HepG2 (cell line): ENCODE data around the gene PPIL6. TPM values are rescaled to one million over a fixed set of nuclear protein-coding genes. Genes with fewer than 3 reads are reported as not detected.

Experiments
- ATAC-seq: fragments of 200-7000 bp; cut with Tn5 transposase; 3 replicates; pipeline ENCODE4 v1.9.1; 2020; ENCODE audit warnings: mild to moderate bottlenecking, moderate library complexity
- BruUV-seq: library from RNA; stranded (reverse); fragments of 400-500 nt; replicated peaks from 2 replicates; lab custom pipeline; 2021; lab: Mats Ljungman, UMichigan
- CTCF ChIA-PET: fragments of 300-600 bp; formaldehyde crosslinking; extraction: SDS; loops from one replicate; lab custom pipeline; 2021; ENCODE audit warnings: low total read pairs, inconsistent platforms, low intra/inter-chr PET ratio; lab: Yijun Ruan, JAX
- POLR2A ChIA-PET: fragments of 350-600 bp; sonication (Branson Sonifier 250); formaldehyde crosslinking; loops from one replicate; lab custom pipeline; 2020; ENCODE audit warnings: antibody characterized with exemption, inconsistent platforms; lab: Yijun Ruan, JAX
- DNase-seq: peaks from one replicate; pipeline ENCODE4 v3.0.0-alpha.2; 2015; ENCODE audit warnings: low spot score
- FAIRE-seq: peaks from 3 replicates; lab custom pipeline; 2011; peaks lifted over from hg19 to GRCh38; lab: Jason Lieb, UNC
- H2AFZ ChIP-seq: one replicate; pipeline ENCODE4 v1.6.1; 2011; ENCODE audit warnings: low read length, inconsistent platforms
- H3K27ac ChIP-seq: fragments of 300-600 bp; 3 replicates; pipeline ENCODE4 v1.8.0; 2011; ENCODE audit warnings: mixed run types, mild to moderate bottlenecking, mixed read lengths, low read length, inconsistent platforms; ENCODE audit not compliant: insufficient read depth; ENCODE audit errors: extremely low read length
- H3K27me3 ChIP-seq, 2 experiments: fragments of 200-600 bp in 1 of 2; 2 replicates in 1 of 2; 3 replicates in 1 of 2; pipeline versions ENCODE4 v1.6.0 to v1.8.0; 2011; ENCODE audit warnings: low read length in 2 of 2, mild to moderate bottlenecking in 2 of 2, moderate library complexity in 2 of 2, inconsistent platforms in 1 of 2; ENCODE audit not compliant: insufficient read depth in 2 of 2, control insufficient read depth in 1 of 2
- H3K36me3 ChIP-seq, 2 experiments: fragments of 200-600 bp in 1 of 2; replicated peaks in 1 of 2; 2 replicates in 1 of 2; 3 replicates in 1 of 2; pipeline versions ENCODE4 v1.5.1 to v1.8.0; 2011; ENCODE audit warnings: low read length in 2 of 2, inconsistent platforms in 1 of 2; ENCODE audit not compliant: insufficient read depth in 2 of 2, control insufficient read depth in 1 of 2
- H3K4me1 ChIP-seq: 2 replicates; pipeline ENCODE4 v1.5.1; 2012; ENCODE audit warnings: low read length, inconsistent platforms; ENCODE audit not compliant: insufficient read depth
- H3K4me2 ChIP-seq: 2 replicates; pipeline ENCODE4 v1.6.0; 2011; ENCODE audit warnings: low read depth, low read length, inconsistent platforms
- H3K4me3 ChIP-seq, 3 experiments: fragments of 200-600 bp in 1 of 3; sonication (generic), shearing (Covaris generic) in 1 of 3; replicated peaks in 1 of 3; 2 replicates each; pipeline ENCODE4 v1.5.1; 2011 to 2016; ENCODE audit warnings: low read length in 3 of 3, inconsistent platforms in 2 of 3, low read depth in 2 of 3, mild to moderate bottlenecking in 2 of 3, control low read depth in 1 of 3, mixed read lengths in 1 of 3; ENCODE audit not compliant: insufficient read depth in 1 of 3
- H3K79me2 ChIP-seq: one replicate; pipeline ENCODE4 v1.6.1; 2011; ENCODE audit warnings: low read length, inconsistent platforms; ENCODE audit not compliant: insufficient read depth
- H3K9ac ChIP-seq: 2 replicates; pipeline ENCODE4 v1.6.0; 2011; ENCODE audit warnings: mild to moderate bottlenecking, low read depth, low read length, inconsistent platforms; ENCODE audit not compliant: insufficient read depth
- H3K9me3 ChIP-seq: 2 replicates; pipeline ENCODE4 v1.5.1; 2012; ENCODE audit warnings: mild to moderate bottlenecking, low read length
- H4K20me1 ChIP-seq: 2 replicates; pipeline ENCODE4 v1.6.0; 2011; ENCODE audit warnings: inconsistent platforms, mild to moderate bottlenecking, low read length, moderate library complexity; ENCODE audit not compliant: insufficient read depth
- HHEX ChIP-seq: IDR thresholded peaks from 2 replicates; pipeline ENCODE4 v1.6.1; 2016; ENCODE audit warnings: control low read depth
- MLLT10 ChIP-seq: sonication (generic); formaldehyde crosslinking; IDR thresholded peaks from 2 replicates; pipeline ENCODE4 v1.4.0; 2020; ENCODE audit warnings: missing genetic modification reagents
- NCOA1 ChIP-seq: sonication (generic); formaldehyde crosslinking; IDR thresholded peaks from 2 replicates; pipeline ENCODE4 v1.9.0; 2021; ENCODE audit warnings: missing genetic modification reagents
- TBP ChIP-seq: sonication (generic); formaldehyde crosslinking; IDR thresholded peaks from 2 replicates; pipeline ENCODE4 v1.5.0; 2020; ENCODE audit warnings: missing genetic modification reagents
- ZFAT ChIP-seq: sonication (generic); formaldehyde crosslinking; conservative IDR thresholded peaks from 2 replicates; pipeline ENCODE4 v1.8.1; 2023; ENCODE audit warnings: missing genetic modification reagents, inconsistent platforms
- ZNF550 ChIP-seq: sonication (generic); formaldehyde crosslinking; IDR thresholded peaks from 2 replicates; pipeline ENCODE4 v1.4.0; 2020; ENCODE audit warnings: mild to moderate bottlenecking, missing genetic modification reagents, borderline replicate concordance
- ZNF557 ChIP-seq: sonication (generic); formaldehyde crosslinking; IDR thresholded peaks from 2 replicates; pipeline ENCODE4 v1.4.0; 2020; ENCODE audit warnings: missing genetic modification reagents
- WGBS: methylation state at CpG from one replicate; pipeline ENCODE4 v1.1.6; 2017; ENCODE audit warnings: low lambda C conversion rate; 5-methylcytosine and 5-hydroxymethylcytosine counted together
- in situ Hi-C: cut with HindIII; loops from 2 replicates; pipeline ENCODE4 v1.10.0; 2017; ENCODE audit warnings: low pct_unique_long_range_greater_than_20kb; ENCODE audit not compliant: extremely low pct_ligation_motif_present
- intact Hi-C: fragments of 100-400 bp; cut with micrococcal nuclease; formaldehyde crosslinking; loops from one replicate; pipeline ENCODE4 v1.10.0; 2022; ENCODE audit not compliant: unreplicated experiment
- polyA plus RNA-seq, 8 experiments: library from polyadenylated mRNA; depleted of rRNA in 3 of 8; stranded (reverse) in 7 of 8; unstranded in 1 of 8; fragments of >200 nt; fragmentation: Illumina TruSeq in 4 of 8; extraction: Trizol in 4 of 8; gene quantifications; 2 replicates each; pipeline versions ENCODE4 v1.2.1 to v1.2.3, GENCODE V29; 2011 to 2016; ENCODE audit warnings: low read depth in 4 of 8, missing spikeins in 1 of 8, mixed read lengths in 1 of 8; ENCODE audit not compliant: insufficient read depth in 1 of 8
- total RNA-seq, 5 experiments: library from RNA; depleted of rRNA; stranded (reverse); fragments of >200 nt; fragmentation: Illumina TruSeq; extraction: Trizol; gene quantifications; 2 replicates each; pipeline ENCODE4 v1.2.3, GENCODE V29; 2016; ENCODE audit warnings: low read depth in 1 of 5
- TF ChIP-seq, protein P1 (sequence below): sonication (generic); formaldehyde crosslinking; IDR thresholded peaks from 2 replicates; pipeline ENCODE4 v1.5.1; 2020; ENCODE audit warnings: mild to moderate bottlenecking, missing genetic modification reagents, borderline replicate concordance

Gene PPIL6
- total and polyA plus RNA-seq, 2 of the 13 experiments (the other 11 are each of a cell fraction or from before 2014, with no cell fraction given) = 0.22 to 0.46 TPM

DNA sequence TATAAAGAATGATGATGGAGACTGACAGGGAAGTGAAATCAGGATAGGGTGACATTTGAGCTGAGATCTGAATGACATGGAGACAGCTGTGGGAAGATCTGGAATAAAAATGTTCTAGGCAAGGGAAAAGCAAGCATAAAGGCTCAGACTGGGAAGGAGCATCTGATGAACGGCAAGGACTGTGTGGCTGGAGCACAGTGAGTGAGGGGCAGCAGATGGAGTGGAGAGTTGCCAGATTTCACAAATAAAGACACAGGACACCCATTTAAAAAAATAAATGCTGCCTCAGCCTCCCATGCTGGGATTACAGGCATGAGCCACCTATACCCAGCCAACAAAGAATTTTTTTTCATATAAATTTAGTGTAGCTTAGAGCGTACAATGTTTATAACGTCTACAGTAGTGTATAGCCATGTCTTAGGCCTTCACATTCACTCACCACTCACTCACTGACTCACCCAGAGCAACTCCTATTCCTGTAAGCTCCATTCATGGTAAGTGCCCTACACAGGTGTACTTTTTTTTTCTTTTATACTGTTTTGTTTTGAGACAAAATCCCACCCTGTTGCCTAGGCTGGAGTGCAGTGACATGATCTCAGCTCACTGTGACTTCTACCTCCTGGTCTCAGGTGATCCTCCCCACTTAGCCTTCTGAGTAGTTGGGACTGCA lies 45.0 kb upstream of the PPIL6 start:
- intact Hi-C loops = no loop called here
- POLR2A ChIA-PET = no interaction called here
- no TSS peak for BruUV-seq
- no peak for DNase-seq
- Histone ChIP-seq H3K4me3 (no peak overlapping the region), H3K27ac (no peak overlapping the region), H3K9me3 (no peaks in the 10 kb centered on the region), H4K20me1 (no peaks in the 10 kb centered on the region), H3K79me2 (peaks cover 8% of the 10 kb centered on the region), H3K27me3 (peaks cover 0 to 4% of the 10 kb centered on the region in 2 experiments; a peak in 1 of 5 replicates)
- in situ Hi-C loops = no loop called here
- TF ChIP-seq NCOA1 (CRISPR knock-in tag) = no peak
- no peak for TF ChIP-seq ZNF557 (CRISPR knock-in tag)
- TF ChIP-seq MLLT10 (CRISPR knock-in tag) = no peak
- TF ChIP-seq ZNF550 (CRISPR knock-in tag) = no peak
- no peak for TF ChIP-seq TBP (CRISPR knock-in tag)
- TF ChIP-seq HHEX (CRISPR knock-in tag) = no peak
- TF ChIP-seq ZFAT (CRISPR knock-in tag) = no peak
- TF ChIP-seq, protein P1, sequence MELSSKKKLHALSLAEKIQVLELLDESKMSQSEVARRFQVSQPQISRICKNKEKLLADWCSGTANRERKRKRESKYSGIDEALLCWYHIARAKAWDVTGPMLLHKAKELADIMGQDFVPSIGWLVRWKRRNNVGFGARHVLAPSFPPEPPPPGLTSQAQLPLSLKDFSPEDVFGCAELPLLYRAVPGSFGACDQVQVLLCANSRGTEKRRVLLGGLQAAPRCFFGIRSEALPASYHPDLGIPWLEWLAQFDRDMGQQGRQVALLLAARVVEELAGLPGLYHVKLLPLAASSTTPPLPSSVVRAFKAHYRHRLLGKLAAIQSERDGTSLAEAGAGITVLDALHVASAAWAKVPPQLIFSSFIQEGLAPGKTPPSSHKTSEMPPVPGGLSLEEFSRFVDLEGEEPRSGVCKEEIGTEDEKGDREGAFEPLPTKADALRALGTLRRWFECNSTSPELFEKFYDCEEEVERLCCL (CRISPR knock-in tag) = no peak
- TF ChIP-seq, all 625 proteins: peak for 0
- no peak for FAIRE-seq
- peaks cover 0 to 8% of the 10 kb centered on the region in 2 experiments; a peak in 3 of 5 replicates for H3K36me3 ChIP-seq
- no peak overlapping the region for H3K4me2 ChIP-seq
- ATAC-seq = no peak
- CTCF ChIA-PET = no interaction called here
- 26% methylated on average over 3 of the region's 3 CpGs for whole genome bisulfite sequencing
- no peak overlapping the region for H2AFZ ChIP-seq
- no peak overlapping the region for H3K9ac ChIP-seq
- peaks cover 26% of the 10 kb centered on the region for H3K4me1 ChIP-seq
